K562 (cell line): Measurements from ENCODE around the gene RDH8. TPM values are rescaled to one million over a fixed set of nuclear protein-coding genes. Genes with fewer than 3 reads are reported as not detected.
A peak's percentile ranks its signal among the peaks of the same experiment; 100 is the strongest.

Experiments used
- ARNT ChIP-seq, 2 experiments: fragments of 450-650 bp; IDR thresholded peaks; 2 replicates each; pipeline ENCODE4 v1.6.1; 2016; ENCODE audit warnings: mild to moderate bottlenecking in 1 of 2
- BHLHE40 ChIP-seq: IDR thresholded peaks from 2 replicates; pipeline ENCODE4 v1.6.1; 2011; ENCODE audit warnings: low read length, improper control_type of control experiment
- BRF1 ChIP-seq: IDR thresholded peaks from 3 replicates; pipeline ENCODE4 v1.6.1; 2011; ENCODE audit warnings: borderline replicate concordance, mild to moderate bottlenecking; ENCODE audit not compliant: insufficient read length; ENCODE audit errors: extremely low read depth
- CBX5 ChIP-seq: IDR thresholded peaks from 2 replicates; pipeline ENCODE4 v1.6.1; 2014; ENCODE audit warnings: low read depth, borderline replicate concordance
- FOXA1 ChIP-seq: fragments of 450-650 bp; IDR thresholded peaks from 2 replicates; pipeline ENCODE4 v1.6.1; 2016; ENCODE audit warnings: mild to moderate bottlenecking, borderline replicate concordance
- IRF1 ChIP-seq: sonication (generic); formaldehyde crosslinking; IDR thresholded peaks from 2 replicates; pipeline ENCODE4 v1.8.0; 2022; ENCODE audit warnings: missing genetic modification reagents, mild to moderate bottlenecking, borderline replicate concordance
- MXI1 ChIP-seq: IDR thresholded peaks from 2 replicates; pipeline ENCODE4 v1.6.1; 2011; ENCODE audit warnings: low read depth, mild to moderate bottlenecking, improper control_type of control experiment, low read length
- SAP30 ChIP-seq: fragments of 200-600 bp; sonication (generic); IDR thresholded peaks from 2 replicates; pipeline ENCODE4 v1.6.1; 2012; ENCODE audit warnings: borderline replicate concordance, low read depth, mild to moderate bottlenecking, moderate library complexity, low read length, control low read depth, inconsistent platforms; ENCODE audit not compliant: insufficient read depth, poor library complexity, severe bottlenecking
- SIRT6 ChIP-seq: IDR thresholded peaks from one replicate; pipeline ENCODE4 v1.6.1; 2012; ENCODE audit warnings: low read depth, mild to moderate bottlenecking, control low read depth, inconsistent platforms, low read length, moderate library complexity
- ZBTB43 ChIP-seq: sonication (generic); formaldehyde crosslinking; IDR thresholded peaks from 2 replicates; pipeline ENCODE4 v1.8.0; 2023; ENCODE audit warnings: mild to moderate bottlenecking, missing genetic modification reagents
- ZEB2 ChIP-seq: fragments of 450-650 bp; IDR thresholded peaks from 2 replicates; pipeline ENCODE4 v1.6.1; 2016
- polyA plus RNA-seq, 8 experiments: library from polyadenylated mRNA; depleted of rRNA in 4 of 8; stranded (reverse) in 5 of 8; unstranded in 3 of 8; fragments of >200 nt; fragmentation: Nextera tagmentation in 2 of 8; fragmentation: Illumina TruSeq in 1 of 8; extraction: Ambion mirVana in 2 of 8; extraction: Trizol in 1 of 8; gene quantifications; 2 replicates each; pipeline versions ENCODE4 v1.2.1 to v1.2.3, GENCODE V29; 2011 to 2014; ENCODE audit warnings: inconsistent platforms in 1 of 8, missing spikeins in 1 of 8
- total RNA-seq, 7 experiments: library from RNA; depleted of rRNA in 6 of 7; stranded (reverse); fragments of >200 nt in 6 of 7; fragmentation: Illumina TruSeq in 2 of 7; extraction: Trizol in 2 of 7; gene quantifications; 2 replicates each; pipeline versions ENCODE4 v1.2.1 to v1.2.3, GENCODE V29; 2011 to 2021; ENCODE audit warnings: low replicate concordance in 1 of 7
- TF ChIP-seq, protein P1 (sequence below): fragments of 200-800 bp; sonication (Bioruptor generic); IDR thresholded peaks from 2 replicates; pipeline ENCODE4 v1.6.1; 2017; ENCODE audit warnings: missing genetic modification characterization, missing compliant biosample characterization
- TF ChIP-seq, protein P2 (sequence below): fragments of 250-450 bp; sonication (Bioruptor Pico); IDR thresholded peaks from 2 replicates; pipeline ENCODE4 v1.5.0; 2022; ENCODE audit warnings: mild to moderate bottlenecking
- TF ChIP-seq, protein P3 (sequence below), 2 experiments: IDR thresholded peaks in 1 of 2; conservative IDR thresholded peaks in 1 of 2; 2 replicates each; pipeline ENCODE4 v1.6.1; 2016; ENCODE audit warnings: low read depth in 2 of 2, mild to moderate bottlenecking in 1 of 2, missing compliant biosample characterization in 1 of 2, missing genetic modification characterization in 1 of 2, moderate library complexity in 1 of 2
- TF ChIP-seq, protein P4 (sequence below), 2 experiments: IDR thresholded peaks; 2 replicates each; pipeline ENCODE4 v1.6.1; 2012; ENCODE audit warnings: improper control_type of control experiment in 2 of 2, low read depth in 2 of 2, low read length in 2 of 2, borderline replicate concordance in 1 of 2

RDH8 gene
- total and polyA plus RNA-seq, 9 of the 15 experiments (the other 6 are each of a cell fraction or from before 2014, with no cell fraction given): not detected

- TF ChIP-seq, protein P1, sequence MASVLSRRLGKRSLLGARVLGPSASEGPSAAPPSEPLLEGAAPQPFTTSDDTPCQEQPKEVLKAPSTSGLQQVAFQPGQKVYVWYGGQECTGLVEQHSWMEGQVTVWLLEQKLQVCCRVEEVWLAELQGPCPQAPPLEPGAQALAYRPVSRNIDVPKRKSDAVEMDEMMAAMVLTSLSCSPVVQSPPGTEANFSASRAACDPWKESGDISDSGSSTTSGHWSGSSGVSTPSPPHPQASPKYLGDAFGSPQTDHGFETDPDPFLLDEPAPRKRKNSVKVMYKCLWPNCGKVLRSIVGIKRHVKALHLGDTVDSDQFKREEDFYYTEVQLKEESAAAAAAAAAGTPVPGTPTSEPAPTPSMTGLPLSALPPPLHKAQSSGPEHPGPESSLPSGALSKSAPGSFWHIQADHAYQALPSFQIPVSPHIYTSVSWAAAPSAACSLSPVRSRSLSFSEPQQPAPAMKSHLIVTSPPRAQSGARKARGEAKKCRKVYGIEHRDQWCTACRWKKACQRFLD: peak; percentile 91
- TF ChIP-seq CBX5 (0 out of 2 replicates have a peak, but pooled peaks have one; percentile 13), BHLHE40 (no peak), ZBTB43 (no peak), FOXA1 (no peak), ZEB2 (no peak), ARNT (IDR thresholded peaks at IDR 0.05) (no peak), SAP30 (peak; percentile 61), IRF1 (CRISPR knock-in tag) (0 out of 2 replicates have a peak, but pooled peaks have one; percentile 49), SIRT6 (no peak), MXI1 (peak; percentile 49; the same call in 1 of the 2 replicates), BRF1 (no peak)
- TF ChIP-seq, protein P2, sequence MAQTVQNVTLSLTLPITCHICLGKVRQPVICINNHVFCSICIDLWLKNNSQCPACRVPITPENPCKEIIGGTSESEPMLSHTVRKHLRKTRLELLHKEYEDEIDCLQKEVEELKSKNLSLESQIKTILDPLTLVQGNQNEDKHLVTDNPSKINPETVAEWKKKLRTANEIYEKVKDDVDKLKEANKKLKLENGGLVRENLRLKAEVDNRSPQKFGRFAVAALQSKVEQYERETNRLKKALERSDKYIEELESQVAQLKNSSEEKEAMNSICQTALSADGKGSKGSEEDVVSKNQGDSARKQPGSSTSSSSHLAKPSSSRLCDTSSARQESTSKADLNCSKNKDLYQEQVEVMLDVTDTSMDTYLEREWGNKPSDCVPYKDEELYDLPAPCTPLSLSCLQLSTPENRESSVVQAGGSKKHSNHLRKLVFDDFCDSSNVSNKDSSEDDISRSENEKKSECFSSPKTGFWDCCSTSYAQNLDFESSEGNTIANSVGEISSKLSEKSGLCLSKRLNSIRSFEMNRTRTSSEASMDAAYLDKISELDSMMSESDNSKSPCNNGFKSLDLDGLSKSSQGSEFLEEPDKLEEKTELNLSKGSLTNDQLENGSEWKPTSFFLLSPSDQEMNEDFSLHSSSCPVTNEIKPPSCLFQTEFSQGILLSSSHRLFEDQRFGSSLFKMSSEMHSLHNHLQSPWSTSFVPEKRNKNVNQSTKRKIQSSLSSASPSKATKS (CRISPR knock-in tag): no peak
- TF ChIP-seq, protein P3, sequence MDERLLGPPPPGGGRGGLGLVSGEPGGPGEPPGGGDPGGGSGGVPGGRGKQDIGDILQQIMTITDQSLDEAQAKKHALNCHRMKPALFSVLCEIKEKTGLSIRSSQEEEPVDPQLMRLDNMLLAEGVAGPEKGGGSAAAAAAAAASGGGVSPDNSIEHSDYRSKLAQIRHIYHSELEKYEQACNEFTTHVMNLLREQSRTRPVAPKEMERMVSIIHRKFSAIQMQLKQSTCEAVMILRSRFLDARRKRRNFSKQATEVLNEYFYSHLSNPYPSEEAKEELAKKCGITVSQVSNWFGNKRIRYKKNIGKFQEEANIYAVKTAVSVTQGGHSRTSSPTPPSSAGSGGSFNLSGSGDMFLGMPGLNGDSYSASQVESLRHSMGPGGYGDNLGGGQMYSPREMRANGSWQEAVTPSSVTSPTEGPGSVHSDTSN (CRISPR knock-in tag; IDR thresholded peaks at IDR 0.05; ENCODE audit: low read depth): no peak
- TF ChIP-seq, protein P3 (tag; conservative IDR thresholded peaks at IDR 0.05; ENCODE audit: low read depth): no peak
- TF ChIP-seq, protein P4, sequence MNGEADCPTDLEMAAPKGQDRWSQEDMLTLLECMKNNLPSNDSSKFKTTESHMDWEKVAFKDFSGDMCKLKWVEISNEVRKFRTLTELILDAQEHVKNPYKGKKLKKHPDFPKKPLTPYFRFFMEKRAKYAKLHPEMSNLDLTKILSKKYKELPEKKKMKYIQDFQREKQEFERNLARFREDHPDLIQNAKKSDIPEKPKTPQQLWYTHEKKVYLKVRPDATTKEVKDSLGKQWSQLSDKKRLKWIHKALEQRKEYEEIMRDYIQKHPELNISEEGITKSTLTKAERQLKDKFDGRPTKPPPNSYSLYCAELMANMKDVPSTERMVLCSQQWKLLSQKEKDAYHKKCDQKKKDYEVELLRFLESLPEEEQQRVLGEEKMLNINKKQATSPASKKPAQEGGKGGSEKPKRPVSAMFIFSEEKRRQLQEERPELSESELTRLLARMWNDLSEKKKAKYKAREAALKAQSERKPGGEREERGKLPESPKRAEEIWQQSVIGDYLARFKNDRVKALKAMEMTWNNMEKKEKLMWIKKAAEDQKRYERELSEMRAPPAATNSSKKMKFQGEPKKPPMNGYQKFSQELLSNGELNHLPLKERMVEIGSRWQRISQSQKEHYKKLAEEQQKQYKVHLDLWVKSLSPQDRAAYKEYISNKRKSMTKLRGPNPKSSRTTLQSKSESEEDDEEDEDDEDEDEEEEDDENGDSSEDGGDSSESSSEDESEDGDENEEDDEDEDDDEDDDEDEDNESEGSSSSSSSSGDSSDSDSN (IDR thresholded peaks at IDR 0.05; ENCODE audit: borderline replicate concordance in 1 of 2, low read depth in 2 of 2, low read length in 2 of 2): no peak
These were observed 48.5 kb downstream of the RDH8 start (continued) for GRCh38 chr19:10061717-10062310.
